HepG2 (cell line): Measurements from ENCODE around the gene NEU4. TPM values are rescaled to one million over a fixed set of nuclear protein-coding genes. Genes with fewer than 3 reads are reported as not detected.

ENCODE experiments used
- ATF7 ChIP-seq, 2 experiments: fragments of 450-650 bp in 1 of 2; sonication (generic) in 1 of 2; formaldehyde crosslinking in 1 of 2; IDR thresholded peaks; 2 replicates each; pipeline versions ENCODE4 v1.4.0 to v1.6.1; 2016 to 2020; ENCODE audit warnings: antibody characterized with exemption in 1 of 2, mild to moderate bottlenecking in 1 of 2, missing genetic modification reagents in 1 of 2
- CENPX ChIP-seq: sonication (generic); formaldehyde crosslinking; IDR thresholded peaks from 2 replicates; pipeline ENCODE4 v1.9.0; 2021; ENCODE audit warnings: mild to moderate bottlenecking, missing genetic modification reagents, moderate library complexity
- CHD2 ChIP-seq: IDR thresholded peaks from 2 replicates; pipeline ENCODE4 v1.6.1; 2011; ENCODE audit warnings: low read depth, low read length, improper control_type of control experiment
- ERF ChIP-seq: IDR thresholded peaks from 2 replicates; pipeline ENCODE4 v1.6.1; 2018; ENCODE audit warnings: missing biosample characterization, missing genetic modification reagents
- HOXA9 ChIP-seq: sonication (generic); formaldehyde crosslinking; IDR thresholded peaks from 2 replicates; pipeline ENCODE4 v1.8.1; 2022; ENCODE audit warnings: missing genetic modification reagents, mild to moderate bottlenecking, moderate library complexity, borderline replicate concordance
- ISX ChIP-seq: sonication (generic); formaldehyde crosslinking; conservative IDR thresholded peaks from 2 replicates; pipeline ENCODE4 v1.5.0; 2020; ENCODE audit warnings: missing genetic modification reagents
- KDM5B ChIP-seq: sonication (generic); formaldehyde crosslinking; IDR thresholded peaks from 2 replicates; pipeline ENCODE4 v1.4.0; 2020; ENCODE audit warnings: missing genetic modification reagents, mild to moderate bottlenecking, borderline replicate concordance
- LRRFIP1 ChIP-seq: sonication (generic); formaldehyde crosslinking; conservative IDR thresholded peaks from 2 replicates; pipeline ENCODE4 v1.4.0; 2020; ENCODE audit warnings: missing genetic modification reagents
- MBD4 ChIP-seq: IDR thresholded peaks from 2 replicates; pipeline ENCODE4 v1.6.1; 2012; ENCODE audit warnings: low read length, inconsistent platforms, borderline replicate concordance
- NCOR1 ChIP-seq: fragments of 200-600 bp; sonication (generic); IDR thresholded peaks from 2 replicates; pipeline ENCODE4 v1.7.0; 2017; ENCODE audit warnings: antibody characterized with exemption, low read length, borderline replicate concordance
- NFE2L1 ChIP-seq: sonication (generic); formaldehyde crosslinking; IDR thresholded peaks from 2 replicates; pipeline ENCODE4 v1.4.0; 2020; ENCODE audit warnings: missing genetic modification reagents, mild to moderate bottlenecking, borderline replicate concordance
- NFIB ChIP-seq: sonication (generic); formaldehyde crosslinking; IDR thresholded peaks from 2 replicates; pipeline ENCODE4 v1.9.0; 2021; ENCODE audit warnings: missing genetic modification reagents, mild to moderate bottlenecking, borderline replicate concordance
- POLR2AphosphoS5 ChIP-seq: IDR thresholded peaks from 2 replicates; pipeline ENCODE4 v1.6.1; 2012; ENCODE audit warnings: low read depth, low read length
- U2AF2 ChIP-seq: fragments of 200-400 bp; formaldehyde crosslinking; IDR thresholded peaks from 2 replicates; pipeline ENCODE4 v1.6.1; 2017; ENCODE audit warnings: low read depth, mild to moderate bottlenecking, low read length
- YEATS2 ChIP-seq: sonication (generic); formaldehyde crosslinking; IDR thresholded peaks from 2 replicates; pipeline ENCODE4 v1.4.0; 2020; ENCODE audit warnings: missing genetic modification reagents, borderline replicate concordance
- ZBTB20 ChIP-seq: sonication (generic); formaldehyde crosslinking; IDR thresholded peaks from 2 replicates; pipeline ENCODE4 v1.8.1; 2023; ENCODE audit warnings: missing genetic modification reagents, low read depth, mild to moderate bottlenecking, borderline replicate concordance
- ZC3H4 ChIP-seq: sonication (generic); formaldehyde crosslinking; IDR thresholded peaks from 2 replicates; pipeline ENCODE4 v1.4.0; 2020; ENCODE audit warnings: missing genetic modification reagents, borderline replicate concordance
- ZFP36 ChIP-seq: fragments of 150-350 bp; IDR thresholded peaks from 2 replicates; pipeline ENCODE4 v1.6.1; 2018; ENCODE audit warnings: borderline replicate concordance, low read length, low read depth; ENCODE audit not compliant: partially characterized antibody
- ZGPAT ChIP-seq: IDR thresholded peaks from 2 replicates; pipeline ENCODE4 v1.6.1; 2016; ENCODE audit warnings: mild to moderate bottlenecking
- ZNF180 ChIP-seq: sonication (generic); formaldehyde crosslinking; IDR thresholded peaks from 2 replicates; pipeline ENCODE4 v1.4.0; 2020; ENCODE audit warnings: low read depth, missing genetic modification reagents, borderline replicate concordance
- ZNF891 ChIP-seq: sonication (generic); formaldehyde crosslinking; IDR thresholded peaks from 2 replicates; pipeline ENCODE4 v1.5.0; 2020; ENCODE audit warnings: mild to moderate bottlenecking, missing genetic modification reagents
- polyA plus RNA-seq, 8 experiments: library from polyadenylated mRNA; depleted of rRNA in 3 of 8; stranded (reverse) in 7 of 8; unstranded in 1 of 8; fragments of >200 nt; fragmentation: Illumina TruSeq in 4 of 8; extraction: Trizol in 4 of 8; gene quantifications; 2 replicates each; pipeline versions ENCODE4 v1.2.1 to v1.2.3, GENCODE V29; 2011 to 2016; ENCODE audit warnings: low read depth in 4 of 8, missing spikeins in 1 of 8, mixed read lengths in 1 of 8; ENCODE audit not compliant: insufficient read depth in 1 of 8
- total RNA-seq, 5 experiments: library from RNA; depleted of rRNA; stranded (reverse); fragments of >200 nt; fragmentation: Illumina TruSeq; extraction: Trizol; gene quantifications; 2 replicates each; pipeline ENCODE4 v1.2.3, GENCODE V29; 2016; ENCODE audit warnings: low read depth in 1 of 5
- TF ChIP-seq, protein P1 (sequence below): IDR thresholded peaks from 2 replicates; pipeline ENCODE4 v1.6.1; 2012; ENCODE audit warnings: inconsistent platforms
- TF ChIP-seq, protein P2 (sequence below): sonication (generic); formaldehyde crosslinking; IDR thresholded peaks from 2 replicates; pipeline ENCODE4 v1.9.0; 2021; ENCODE audit warnings: missing genetic modification reagents, mild to moderate bottlenecking, borderline replicate concordance

The NEU4 gene
- total and polyA plus RNA-seq, 2 of the 13 experiments (the other 11 are each of a cell fraction or from before 2014, with no cell fraction given) = 53.5 to 107 TPM

GRCh38 chr2:241773511-241774418 lies 35.2 kb upstream of the NEU4 start (continued):
- no peak for TF ChIP-seq ATF7 (IDR thresholded peaks at IDR 0.05)
- no peak for TF ChIP-seq ATF7 (CRISPR knock-in tag; IDR thresholded peaks at IDR 0.05)
- TF ChIP-seq NFIB (CRISPR knock-in tag) = 0 out of 2 replicates have a peak, but pooled peaks have one; percentile 71
- TF ChIP-seq KDM5B (CRISPR knock-in tag) = peak; percentile 35; the same call in 1 of the 2 replicates
- 0 out of 2 replicates have a peak, but pooled peaks have one; percentile 13 for TF ChIP-seq NFE2L1 (CRISPR knock-in tag)
- TF ChIP-seq ZNF180 (CRISPR knock-in tag) = no peak; the same call in 1 of the 2 replicates
- no peak for TF ChIP-seq ISX (CRISPR knock-in tag)
- TF ChIP-seq, protein P1, sequence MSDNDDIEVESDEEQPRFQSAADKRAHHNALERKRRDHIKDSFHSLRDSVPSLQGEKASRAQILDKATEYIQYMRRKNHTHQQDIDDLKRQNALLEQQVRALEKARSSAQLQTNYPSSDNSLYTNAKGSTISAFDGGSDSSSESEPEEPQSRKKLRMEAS = peak; percentile 45
- no peak for TF ChIP-seq LRRFIP1 (CRISPR knock-in tag)
- TF ChIP-seq ZNF891 (CRISPR knock-in tag) = 0 out of 2 replicates have a peak, but pooled peaks have one; percentile 67
- no peak for TF ChIP-seq MBD4
- TF ChIP-seq POLR2AphosphoS5 = peak; percentile 1
- peak; percentile 63 for TF ChIP-seq ZGPAT (CRISPR knock-in tag)
- no peak for TF ChIP-seq ZFP36
- no peak; the same call in 1 of the 2 replicates for TF ChIP-seq ERF
- no peak for TF ChIP-seq ZBTB20
- TF ChIP-seq, protein P2, sequence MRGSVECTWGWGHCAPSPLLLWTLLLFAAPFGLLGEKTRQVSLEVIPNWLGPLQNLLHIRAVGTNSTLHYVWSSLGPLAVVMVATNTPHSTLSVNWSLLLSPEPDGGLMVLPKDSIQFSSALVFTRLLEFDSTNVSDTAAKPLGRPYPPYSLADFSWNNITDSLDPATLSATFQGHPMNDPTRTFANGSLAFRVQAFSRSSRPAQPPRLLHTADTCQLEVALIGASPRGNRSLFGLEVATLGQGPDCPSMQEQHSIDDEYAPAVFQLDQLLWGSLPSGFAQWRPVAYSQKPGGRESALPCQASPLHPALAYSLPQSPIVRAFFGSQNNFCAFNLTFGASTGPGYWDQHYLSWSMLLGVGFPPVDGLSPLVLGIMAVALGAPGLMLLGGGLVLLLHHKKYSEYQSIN (CRISPR knock-in tag) = no peak
- TF ChIP-seq CENPX (CRISPR knock-in tag) = no peak
- TF ChIP-seq U2AF2 = no peak
- TF ChIP-seq YEATS2 = peak; percentile 41
- TF ChIP-seq HOXA9 = 0 out of 2 replicates have a peak, but pooled peaks have one; percentile 9
- no peak for TF ChIP-seq CHD2
- peak; percentile 53; the same call in 1 of the 2 replicates for TF ChIP-seq ZC3H4 (CRISPR knock-in tag)
- TF ChIP-seq NCOR1 = no peak
